Keratinocyte (primary cell): Measurements from ENCODE around the gene SDK2.

Experiments used
- EZH2 ChIP-seq: IDR thresholded peaks from one replicate; pipeline ENCODE4 v1.6.1; 2012; ENCODE audit warnings: inconsistent platforms, mild to moderate bottlenecking, low read length, moderate library complexity
- TF ChIP-seq, protein P1 (sequence below), 3 experiments: IDR thresholded peaks in 1 of 3; conservative IDR thresholded peaks in 1 of 3; optimal IDR thresholded peaks in 1 of 3; 2 replicates in 2 of 3; 3 replicates in 1 of 3; pipeline versions ENCODE3 to v1.5.1; 2011; ENCODE audit warnings: low read length in 3 of 3, mild to moderate bottlenecking in 3 of 3, moderate library complexity in 2 of 3, control low read depth in 1 of 3, inconsistent platforms in 1 of 3; ENCODE audit not compliant: insufficient read depth in 2 of 3; ENCODE audit errors: extremely low read depth in 1 of 3

GRCh38 chr17:73463821-73464220 lies 180.4 kb downstream of the SDK2 start:
- TF ChIP-seq, protein P1, sequence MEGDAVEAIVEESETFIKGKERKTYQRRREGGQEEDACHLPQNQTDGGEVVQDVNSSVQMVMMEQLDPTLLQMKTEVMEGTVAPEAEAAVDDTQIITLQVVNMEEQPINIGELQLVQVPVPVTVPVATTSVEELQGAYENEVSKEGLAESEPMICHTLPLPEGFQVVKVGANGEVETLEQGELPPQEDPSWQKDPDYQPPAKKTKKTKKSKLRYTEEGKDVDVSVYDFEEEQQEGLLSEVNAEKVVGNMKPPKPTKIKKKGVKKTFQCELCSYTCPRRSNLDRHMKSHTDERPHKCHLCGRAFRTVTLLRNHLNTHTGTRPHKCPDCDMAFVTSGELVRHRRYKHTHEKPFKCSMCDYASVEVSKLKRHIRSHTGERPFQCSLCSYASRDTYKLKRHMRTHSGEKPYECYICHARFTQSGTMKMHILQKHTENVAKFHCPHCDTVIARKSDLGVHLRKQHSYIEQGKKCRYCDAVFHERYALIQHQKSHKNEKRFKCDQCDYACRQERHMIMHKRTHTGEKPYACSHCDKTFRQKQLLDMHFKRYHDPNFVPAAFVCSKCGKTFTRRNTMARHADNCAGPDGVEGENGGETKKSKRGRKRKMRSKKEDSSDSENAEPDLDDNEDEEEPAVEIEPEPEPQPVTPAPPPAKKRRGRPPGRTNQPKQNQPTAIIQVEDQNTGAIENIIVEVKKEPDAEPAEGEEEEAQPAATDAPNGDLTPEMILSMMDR (optimal IDR thresholded peaks at IDR 0.05 in 1 of 3, IDR thresholded peaks at IDR 0.05 in 1 of 3, conservative IDR thresholded peaks at IDR 0.05 in 1 of 3; ENCODE audit: extremely low read depth in 1 of 3, insufficient read depth in 2 of 3, low read length in 3 of 3): no peak
- TF ChIP-seq EZH2: no peak
